ENCODE results near the gene ZFYVE21.

The ZFYVE21 gene

DNA sequence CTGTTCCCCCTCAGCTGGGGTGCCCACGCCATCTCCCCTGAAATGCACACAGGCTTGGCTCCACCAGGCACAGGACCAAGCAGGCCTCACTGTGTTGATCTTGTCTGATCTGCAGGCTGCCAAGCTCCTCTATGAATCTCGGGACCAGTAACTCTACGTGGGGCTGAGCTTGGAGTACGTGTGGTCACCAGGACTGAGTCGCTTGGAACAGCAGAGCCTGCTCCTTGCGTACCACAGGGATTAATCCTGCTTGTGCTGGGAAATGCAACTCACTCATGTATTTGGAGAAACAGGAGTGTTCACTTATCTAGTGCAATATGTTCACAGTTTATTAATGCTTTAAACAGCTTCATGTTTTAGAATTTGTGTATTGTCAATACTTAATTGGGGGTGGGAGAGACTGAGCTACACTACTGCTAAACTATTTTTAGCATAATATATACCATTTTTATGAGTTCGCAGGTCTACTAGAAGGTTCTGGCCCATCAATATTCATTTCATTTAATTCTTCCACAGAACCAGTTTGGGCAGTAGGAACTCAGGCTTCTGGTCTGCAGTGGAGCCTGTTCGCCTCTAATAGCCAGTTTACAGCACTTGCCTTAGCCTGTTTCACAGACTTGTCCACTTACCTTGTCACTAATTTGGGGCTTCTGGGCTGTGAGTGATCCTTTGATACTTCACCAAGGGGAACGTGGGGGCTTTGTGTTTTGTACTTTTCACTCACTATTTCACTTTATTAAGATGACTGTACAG, 17.4 kb downstream of the ZFYVE21 start:
- TF ChIP-seq CTCF (IDR thresholded peaks at IDR 0.05; ENCODE audit: insufficient read depth, low read length) (no peak), POLR2AphosphoS5 (IDR thresholded peaks at IDR 0.05; ENCODE audit: low read depth) (no peak), GABPA (IDR thresholded peaks at IDR 0.05; ENCODE audit: low read depth) (no peak), SPI1 (IDR thresholded peaks at IDR 0.05; ENCODE audit: borderline replicate concordance, low read depth) (no peak)
- TF ChIP-seq, protein P1, sequence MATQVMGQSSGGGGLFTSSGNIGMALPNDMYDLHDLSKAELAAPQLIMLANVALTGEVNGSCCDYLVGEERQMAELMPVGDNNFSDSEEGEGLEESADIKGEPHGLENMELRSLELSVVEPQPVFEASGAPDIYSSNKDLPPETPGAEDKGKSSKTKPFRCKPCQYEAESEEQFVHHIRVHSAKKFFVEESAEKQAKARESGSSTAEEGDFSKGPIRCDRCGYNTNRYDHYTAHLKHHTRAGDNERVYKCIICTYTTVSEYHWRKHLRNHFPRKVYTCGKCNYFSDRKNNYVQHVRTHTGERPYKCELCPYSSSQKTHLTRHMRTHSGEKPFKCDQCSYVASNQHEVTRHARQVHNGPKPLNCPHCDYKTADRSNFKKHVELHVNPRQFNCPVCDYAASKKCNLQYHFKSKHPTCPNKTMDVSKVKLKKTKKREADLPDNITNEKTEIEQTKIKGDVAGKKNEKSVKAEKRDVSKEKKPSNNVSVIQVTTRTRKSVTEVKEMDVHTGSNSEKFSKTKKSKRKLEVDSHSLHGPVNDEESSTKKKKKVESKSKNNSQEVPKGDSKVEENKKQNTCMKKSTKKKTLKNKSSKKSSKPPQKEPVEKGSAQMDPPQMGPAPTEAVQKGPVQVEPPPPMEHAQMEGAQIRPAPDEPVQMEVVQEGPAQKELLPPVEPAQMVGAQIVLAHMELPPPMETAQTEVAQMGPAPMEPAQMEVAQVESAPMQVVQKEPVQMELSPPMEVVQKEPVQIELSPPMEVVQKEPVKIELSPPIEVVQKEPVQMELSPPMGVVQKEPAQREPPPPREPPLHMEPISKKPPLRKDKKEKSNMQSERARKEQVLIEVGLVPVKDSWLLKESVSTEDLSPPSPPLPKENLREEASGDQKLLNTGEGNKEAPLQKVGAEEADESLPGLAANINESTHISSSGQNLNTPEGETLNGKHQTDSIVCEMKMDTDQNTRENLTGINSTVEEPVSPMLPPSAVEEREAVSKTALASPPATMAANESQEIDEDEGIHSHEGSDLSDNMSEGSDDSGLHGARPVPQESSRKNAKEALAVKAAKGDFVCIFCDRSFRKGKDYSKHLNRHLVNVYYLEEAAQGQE (IDR thresholded peaks at IDR 0.05; ENCODE audit: insufficient replicate concordance, low read depth) = no peak
- H3K4me3 ChIP-seq (replicated peaks; ENCODE audit: insufficient read depth, low read length) = no peak overlapping the region
- no peak for DNase-seq (ENCODE audit: low read depth in 1 of 2, low spot score in 1 of 2)
- no peaks in the 10 kb centered on the region for H3K27me3 ChIP-seq (ENCODE audit: insufficient read depth, poor library complexity, severe bottlenecking)
- no peak overlapping the region for H3K27ac ChIP-seq (replicated peaks)

- Histone ChIP-seq H3K27ac (replicated peaks) (no peak overlapping the region), H3K27me3 (ENCODE audit: insufficient read depth, poor library complexity, severe bottlenecking) (no peaks in the 10 kb centered on the region), H3K4me3 (replicated peaks; ENCODE audit: insufficient read depth, low read length) (no peak overlapping the region)
- TF ChIP-seq, protein P1 (IDR thresholded peaks at IDR 0.05; ENCODE audit: insufficient replicate concordance, low read depth) = no peak
- TF ChIP-seq GABPA (IDR thresholded peaks at IDR 0.05; ENCODE audit: low read depth) (no peak), POLR2AphosphoS5 (IDR thresholded peaks at IDR 0.05; ENCODE audit: low read depth) (no peak), SPI1 (IDR thresholded peaks at IDR 0.05; ENCODE audit: borderline replicate concordance, low read depth) (no peak), CTCF (IDR thresholded peaks at IDR 0.05; ENCODE audit: insufficient read depth, low read length) (no peak)
- no peak for DNase-seq (ENCODE audit: low read depth in 1 of 2, low spot score in 1 of 2)
Measured at GRCh38 chr14:103733651-103734050, 18.0 kb downstream of the ZFYVE21 start.

DNA sequence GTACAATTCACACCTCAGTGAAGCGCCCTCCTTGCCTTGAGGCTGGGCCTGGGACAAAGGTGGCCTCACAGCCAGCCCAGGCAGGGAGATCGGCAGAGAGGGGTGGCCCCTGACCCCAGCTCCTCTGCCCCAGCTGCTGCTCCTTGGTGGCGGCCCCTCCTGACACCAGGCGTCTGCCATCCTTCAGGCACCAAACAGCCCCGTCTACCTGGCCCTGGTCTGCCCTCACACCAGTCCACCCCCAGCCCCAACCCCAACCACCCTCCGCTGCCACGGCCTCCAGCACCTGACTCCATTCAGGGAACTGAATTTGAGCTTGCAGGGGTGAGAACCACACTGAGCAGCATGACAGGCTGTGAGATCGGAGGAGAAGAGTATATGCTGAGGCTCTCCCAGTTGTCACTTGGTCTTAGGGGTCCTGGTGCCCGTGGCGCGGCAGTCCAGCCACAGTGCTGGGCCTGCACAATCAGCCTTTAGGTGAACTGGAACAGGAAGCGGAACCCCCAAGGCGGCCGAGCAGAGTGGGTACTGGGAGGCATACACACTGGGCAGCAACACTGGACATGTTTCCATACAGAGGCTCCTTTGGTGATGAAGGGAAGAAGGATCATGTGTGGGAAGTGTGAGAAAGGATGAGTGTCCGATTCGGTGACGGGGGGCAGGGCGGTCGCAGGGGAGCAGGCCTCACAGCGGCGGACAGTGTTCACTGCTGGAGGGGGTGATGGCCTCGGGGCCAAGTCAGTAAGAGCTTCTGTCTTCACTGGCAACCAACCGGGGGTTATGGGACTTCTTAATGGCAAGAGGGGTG, 18.7 kb downstream of the ZFYVE21 start:
- H3K27ac ChIP-seq (replicated peaks) = no peak overlapping the region
- TF ChIP-seq SPI1 (IDR thresholded peaks at IDR 0.05; ENCODE audit: borderline replicate concordance, low read depth) (no peak), POLR2AphosphoS5 (IDR thresholded peaks at IDR 0.05; ENCODE audit: low read depth) (no peak), GABPA (IDR thresholded peaks at IDR 0.05; ENCODE audit: low read depth) (no peak), CTCF (IDR thresholded peaks at IDR 0.05; ENCODE audit: insufficient read depth, low read length) (no peak)
- TF ChIP-seq, protein P1 (IDR thresholded peaks at IDR 0.05; ENCODE audit: insufficient replicate concordance, low read depth) = no peak
- DNase-seq (ENCODE audit: low read depth in 1 of 2, low spot score in 1 of 2) = no peak
- no peak overlapping the region for H3K4me3 ChIP-seq (replicated peaks; ENCODE audit: insufficient read depth, low read length)
- no peaks in the 10 kb centered on the region for H3K27me3 ChIP-seq (ENCODE audit: insufficient read depth, poor library complexity, severe bottlenecking)

Data from HL-60 (cell line).